Body of pancreas (tissue), 4 donors: Measurements from ENCODE around the gene ZNF536.

Experiments
- POLR2A ChIP-seq, 3 donors: fragments of 450-650 bp; IDR thresholded peaks; one replicate each; pipeline ENCODE4 v1.6.1; 2016; ENCODE audit warnings: antibody characterized with exemption in 3 of 3, mild to moderate bottlenecking in 2 of 3
- TF ChIP-seq, protein P1 (sequence below), 7 experiments: fragments of 450-650 bp in 4 of 7; fragments of 200-600 bp in 3 of 7; sonication (generic) in 3 of 7; IDR thresholded peaks; one replicate each; pipeline ENCODE4 v1.5.1; 2016 to 2019; ENCODE audit warnings: antibody characterized with exemption in 7 of 7

DNA sequence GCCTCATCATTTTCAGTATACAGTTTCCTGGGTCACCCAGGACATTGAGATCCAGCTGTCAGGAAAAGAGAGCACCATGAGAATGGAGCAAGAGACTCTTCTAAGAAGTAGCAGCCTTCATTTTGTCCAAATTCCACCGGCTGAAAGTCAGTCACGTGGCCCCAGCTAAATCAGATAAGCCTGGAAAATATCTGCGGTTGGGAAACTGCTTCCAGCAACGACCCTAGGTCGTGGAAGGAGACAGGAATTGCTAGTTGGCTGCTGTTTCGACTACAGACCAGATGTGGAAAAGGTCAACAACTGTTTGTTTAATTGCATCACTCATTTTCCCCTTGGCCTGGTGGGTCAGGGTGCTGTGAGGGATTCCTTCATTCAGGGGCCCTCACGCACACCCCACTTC is 107.0 kb downstream of the ZNF536 start:
- TF ChIP-seq, protein P1, sequence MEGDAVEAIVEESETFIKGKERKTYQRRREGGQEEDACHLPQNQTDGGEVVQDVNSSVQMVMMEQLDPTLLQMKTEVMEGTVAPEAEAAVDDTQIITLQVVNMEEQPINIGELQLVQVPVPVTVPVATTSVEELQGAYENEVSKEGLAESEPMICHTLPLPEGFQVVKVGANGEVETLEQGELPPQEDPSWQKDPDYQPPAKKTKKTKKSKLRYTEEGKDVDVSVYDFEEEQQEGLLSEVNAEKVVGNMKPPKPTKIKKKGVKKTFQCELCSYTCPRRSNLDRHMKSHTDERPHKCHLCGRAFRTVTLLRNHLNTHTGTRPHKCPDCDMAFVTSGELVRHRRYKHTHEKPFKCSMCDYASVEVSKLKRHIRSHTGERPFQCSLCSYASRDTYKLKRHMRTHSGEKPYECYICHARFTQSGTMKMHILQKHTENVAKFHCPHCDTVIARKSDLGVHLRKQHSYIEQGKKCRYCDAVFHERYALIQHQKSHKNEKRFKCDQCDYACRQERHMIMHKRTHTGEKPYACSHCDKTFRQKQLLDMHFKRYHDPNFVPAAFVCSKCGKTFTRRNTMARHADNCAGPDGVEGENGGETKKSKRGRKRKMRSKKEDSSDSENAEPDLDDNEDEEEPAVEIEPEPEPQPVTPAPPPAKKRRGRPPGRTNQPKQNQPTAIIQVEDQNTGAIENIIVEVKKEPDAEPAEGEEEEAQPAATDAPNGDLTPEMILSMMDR (IDR thresholded peaks at IDR 0.05), result no peak
- TF ChIP-seq POLR2A (IDR thresholded peaks at IDR 0.05), result no peak
